Transverse colon (tissue), 4 donors: ENCODE results near the gene ZNF438. TPM values are rescaled to one million over a fixed set of nuclear protein-coding genes. Genes with fewer than 3 reads are reported as not detected.

Experiments
- DNase-seq: peaks from one replicate; pipeline ENCODE4 v3.0.0-alpha.2; 2019
- H3K27ac ChIP-seq, 4 donors: fragments of 200-600 bp; sonication (generic); 2 replicates each; pipeline ENCODE4 v1.5.1; 2016 to 2018; ENCODE audit warnings: inconsistent platforms in 4 of 4
- H3K27me3 ChIP-seq: fragments of 200-600 bp; sonication (generic); 2 replicates; pipeline ENCODE4 v1.5.1; 2017; ENCODE audit warnings: inconsistent platforms
- H3K36me3 ChIP-seq, 4 donors: fragments of 200-600 bp; sonication (generic); 2 replicates each; pipeline ENCODE4 v1.5.1; 2017 to 2019; ENCODE audit warnings: inconsistent platforms in 4 of 4
- H3K4me1 ChIP-seq, 4 donors: fragments of 200-600 bp; sonication (generic); 2 replicates each; pipeline ENCODE4 v1.5.1; 2017 to 2020; ENCODE audit warnings: inconsistent platforms in 4 of 4
- H3K4me3 ChIP-seq, 4 donors: fragments of 200-600 bp; sonication (generic); 1 replicate in 1 of 4; 2 replicates in 3 of 4; pipeline versions ENCODE4 v1.5.1 to v1.6.1; 2017 to 2019; ENCODE audit warnings: inconsistent platforms in 4 of 4
- H3K9me3 ChIP-seq, 2 donors: fragments of 200-600 bp; sonication (generic); 2 replicates each; pipeline ENCODE4 v1.5.1; 2017 to 2019; ENCODE audit warnings: inconsistent platforms in 2 of 2
- EP300 ChIP-seq: sonication (generic); formaldehyde crosslinking; IDR thresholded peaks from one replicate; pipeline ENCODE4 v1.6.1; 2017; ENCODE audit warnings: antibody characterized with exemption, low read depth
- POLR2A ChIP-seq: fragments of 450-650 bp; IDR thresholded peaks from one replicate; pipeline ENCODE4 v1.6.1; 2016; ENCODE audit warnings: antibody characterized with exemption, mild to moderate bottlenecking, moderate library complexity
- POLR2AphosphoS5 ChIP-seq, 3 donors: sonication (generic); formaldehyde crosslinking; IDR thresholded peaks; one replicate each; pipeline ENCODE4 v1.6.1; 2016; ENCODE audit warnings: antibody characterized with exemption in 3 of 3
- WGBS, 2 donors: methylation state at CpG; one replicate each; pipeline ENCODE4 v1.1.5; 2018; ENCODE audit warnings: low coverage in 1 of 2; 5-methylcytosine and 5-hydroxymethylcytosine counted together
- in situ Hi-C, 4 donors: fragments of 200-750 bp; cut with MboI; loops; one replicate each; pipeline versions ENCODE4 v1.15.0 to v1.15.1; 2017; ENCODE audit warnings: low sequenced_read_pairs in 3 of 4, low pct_ligation_motif_present in 1 of 4, low pct_unique_long_range_greater_than_20kb in 1 of 4
- intact Hi-C: fragments of 100-400 bp; cut with DNase I; formaldehyde crosslinking; loops from one replicate; pipeline ENCODE4 v1.15.1; 2023; ENCODE audit warnings: low total_unique reads
- total RNA-seq, 4 donors: library from RNA; depleted of rRNA; stranded (reverse); fragments of >200 nt; gene quantifications; one replicate each; pipeline ENCODE4 v1.1.0, GENCODE V29; 2016
- TF ChIP-seq, protein P1 (sequence below), 5 experiments: fragments of 200-600 bp in 3 of 5; fragments of 450-650 bp in 2 of 5; sonication (generic) in 3 of 5; IDR thresholded peaks; 1 replicate in 2 of 5; 2 replicates in 3 of 5; pipeline ENCODE4 v1.5.1; 2016 to 2017; ENCODE audit warnings: antibody characterized with exemption in 5 of 5, inconsistent platforms in 3 of 5, mild to moderate bottlenecking in 2 of 5, moderate library complexity in 1 of 5

ZNF438 gene
- total RNA-seq, 4 donors from 2014 or later: 4.4 to 7.4 (median 6.4) TPM

GRCh38 chr10:30842894-30843293 is 188.8 kb downstream of the ZNF438 start:
- in situ Hi-C loops: no loop called here
- no peak for DNase-seq
- WGBS, 2 donors: 85 to 91% methylated on average over 4 to 5 of the region's 5 CpGs

DNA sequence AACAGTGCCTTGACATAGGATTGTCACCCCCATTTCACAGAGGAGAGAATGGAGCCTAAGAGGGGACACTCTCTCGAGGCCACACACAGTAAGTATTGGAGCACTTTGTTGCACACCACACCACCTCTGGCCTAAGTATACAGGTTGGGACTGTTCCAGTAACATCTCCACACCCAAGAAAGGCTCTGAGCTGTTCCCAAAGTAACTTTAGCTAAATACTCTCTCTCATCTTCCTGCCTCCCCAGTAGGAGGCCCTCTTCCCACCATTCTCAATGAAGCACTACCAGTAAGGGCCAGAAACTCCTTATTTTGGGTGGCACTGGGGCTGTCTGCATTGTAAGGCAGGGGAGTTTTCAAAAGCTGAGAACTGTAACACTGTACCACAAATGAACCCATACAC is 189.5 kb downstream of the ZNF438 start:
- H3K27me3 ChIP-seq: no peaks in the 10 kb centered on the region
- no peak overlapping the region for H3K4me3 ChIP-seq
- whole genome bisulfite sequencing, 2 donors: 88% methylated on average over 1 of the region's 1 CpG; no CpG with 5 or more reads in 1 of the 2 donors
- TF ChIP-seq EP300: no peak
- no peak for TF ChIP-seq POLR2A
- no peak overlapping the region for H3K27ac ChIP-seq
- no peaks in the 10 kb centered on the region for H3K36me3 ChIP-seq
- DNase-seq: no peak
- intact Hi-C loops (loop anchor here (5.0 kb wide), 1 partner anchor 120 kb away; no protein-coding TSS in a partner anchor), in situ Hi-C loops (no loop called here)
- no peaks in the 10 kb centered on the region for H3K9me3 ChIP-seq
- peaks cover 0 to 4% (median 3%) of the 10 kb centered on the region in 4 donors for H3K4me1 ChIP-seq

More at GRCh38 chr10:30842894-30843293, 188.8 kb downstream of the ZNF438 start:
- H3K9me3 ChIP-seq: no peaks in the 10 kb centered on the region
- intact Hi-C loops: loop anchor here (5.0 kb wide), 1 partner anchor 119 kb away; no protein-coding TSS in a partner anchor
- H3K4me1 ChIP-seq: peaks cover 0 to 4% (median 3%) of the 10 kb centered on the region in 4 donors
- H3K27ac ChIP-seq: no peak overlapping the region
- H3K36me3 ChIP-seq: no peaks in the 10 kb centered on the region
- H3K4me3 ChIP-seq: no peak overlapping the region
- H3K27me3 ChIP-seq: no peaks in the 10 kb centered on the region
- TF ChIP-seq, protein P1, sequence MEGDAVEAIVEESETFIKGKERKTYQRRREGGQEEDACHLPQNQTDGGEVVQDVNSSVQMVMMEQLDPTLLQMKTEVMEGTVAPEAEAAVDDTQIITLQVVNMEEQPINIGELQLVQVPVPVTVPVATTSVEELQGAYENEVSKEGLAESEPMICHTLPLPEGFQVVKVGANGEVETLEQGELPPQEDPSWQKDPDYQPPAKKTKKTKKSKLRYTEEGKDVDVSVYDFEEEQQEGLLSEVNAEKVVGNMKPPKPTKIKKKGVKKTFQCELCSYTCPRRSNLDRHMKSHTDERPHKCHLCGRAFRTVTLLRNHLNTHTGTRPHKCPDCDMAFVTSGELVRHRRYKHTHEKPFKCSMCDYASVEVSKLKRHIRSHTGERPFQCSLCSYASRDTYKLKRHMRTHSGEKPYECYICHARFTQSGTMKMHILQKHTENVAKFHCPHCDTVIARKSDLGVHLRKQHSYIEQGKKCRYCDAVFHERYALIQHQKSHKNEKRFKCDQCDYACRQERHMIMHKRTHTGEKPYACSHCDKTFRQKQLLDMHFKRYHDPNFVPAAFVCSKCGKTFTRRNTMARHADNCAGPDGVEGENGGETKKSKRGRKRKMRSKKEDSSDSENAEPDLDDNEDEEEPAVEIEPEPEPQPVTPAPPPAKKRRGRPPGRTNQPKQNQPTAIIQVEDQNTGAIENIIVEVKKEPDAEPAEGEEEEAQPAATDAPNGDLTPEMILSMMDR (IDR thresholded peaks at IDR 0.05): no peak
- TF ChIP-seq EP300 (no peak), POLR2AphosphoS5 (IDR thresholded peaks at IDR 0.05) (no peak), POLR2A (no peak)

DNA sequence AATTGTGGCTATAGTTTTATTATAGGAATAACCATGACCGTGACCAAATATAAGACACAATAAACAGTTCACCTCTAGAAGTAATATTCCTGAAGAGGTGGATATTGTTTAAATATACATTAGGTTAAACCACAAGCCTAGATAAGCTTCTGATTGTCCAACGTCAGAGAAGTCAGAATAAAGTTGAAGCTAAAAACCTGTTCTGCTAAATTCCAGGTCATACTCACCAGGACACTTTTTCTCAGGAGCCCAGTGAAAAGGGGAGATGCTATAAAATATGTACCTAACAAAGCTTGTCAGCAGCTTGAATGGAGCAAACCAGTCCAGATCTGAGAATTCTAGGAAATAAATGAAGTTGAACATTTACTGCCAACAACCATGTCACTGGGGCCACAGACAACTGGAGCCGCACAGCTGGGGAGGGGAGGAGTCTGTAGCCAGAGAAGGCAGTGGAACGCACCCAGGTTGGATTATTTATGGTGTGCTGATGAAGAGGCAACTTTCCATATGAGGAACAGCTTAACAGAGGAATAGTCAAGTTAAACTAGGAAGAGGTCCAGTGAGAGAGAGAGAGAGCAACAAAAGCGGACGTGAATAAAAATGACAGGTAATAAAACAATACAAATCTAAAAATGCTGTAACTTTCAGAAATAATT is 191.1 kb downstream of the ZNF438 start:
- peak overlapping the region in 3 of 4 donors; percentile 19 to 64 (median 52) for H3K27ac ChIP-seq
- in situ Hi-C loops: no loop called here

DNA sequence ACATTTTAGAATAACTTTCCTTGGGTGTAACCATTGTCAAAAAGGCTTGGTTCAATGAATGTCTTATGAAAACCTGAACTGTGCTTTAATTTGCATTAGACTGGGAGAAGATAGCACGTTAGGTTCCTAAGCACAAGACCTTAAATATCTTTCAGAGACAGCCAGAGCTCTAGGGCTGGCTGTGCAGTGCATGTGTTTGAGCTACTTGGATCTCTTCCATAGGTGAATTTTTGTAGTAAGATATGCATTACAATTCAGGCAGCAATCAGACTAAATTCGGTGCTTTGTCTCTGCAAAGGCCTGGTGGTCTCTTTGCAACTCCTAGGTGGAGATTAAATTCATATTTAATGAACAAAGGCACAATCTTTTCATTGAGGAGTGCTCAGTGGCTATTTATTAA is 192.0 kb downstream of the ZNF438 start:
- 66 to 89% methylated on average over 2 of the region's 2 CpGs for WGBS, 2 donors
- Histone ChIP-seq H3K4me1 (peaks cover 0 to 4% (median 3%) of the 10 kb centered on the region in 4 donors), H3K27me3 (no peaks in the 10 kb centered on the region), H3K27ac (peak overlapping the region in 1 of 4 donors; percentile 64), H3K36me3 (no peaks in the 10 kb centered on the region), H3K9me3 (no peaks in the 10 kb centered on the region), H3K4me3 (no peak overlapping the region)
- intact Hi-C loops (loop anchor here (5.0 kb wide), 1 partner anchor 123 kb away; no protein-coding TSS in a partner anchor), in situ Hi-C loops (no loop called here)
- TF ChIP-seq EP300 (no peak), POLR2AphosphoS5 (IDR thresholded peaks at IDR 0.05) (no peak), POLR2A (no peak)
- TF ChIP-seq, protein P1 (IDR thresholded peaks at IDR 0.05): no peak
- no peak for DNase-seq

More for the DNA sequence above, 191.1 kb downstream of the ZNF438 start:
- H3K9me3 ChIP-seq: no peaks in the 10 kb centered on the region
- H3K36me3 ChIP-seq: no peaks in the 10 kb centered on the region
- no peak for DNase-seq
- no peaks in the 10 kb centered on the region for H3K27me3 ChIP-seq
- peaks cover 0 to 4% (median 3%) of the 10 kb centered on the region in 4 donors for H3K4me1 ChIP-seq
- no peak overlapping the region for H3K4me3 ChIP-seq
- TF ChIP-seq POLR2A: no peak
- peak in 2 of 3 donors; percentile 35 for TF ChIP-seq POLR2AphosphoS5 (IDR thresholded peaks at IDR 0.05)
- TF ChIP-seq EP300: no peak
- TF ChIP-seq, protein P1 (IDR thresholded peaks at IDR 0.05): no peak
- intact Hi-C loops: loop anchor here (5.0 kb wide), 1 partner anchor 122 kb away; no protein-coding TSS in a partner anchor
- WGBS, 2 donors: 44 to 64% methylated on average over 6 of the region's 6 CpGs
